ENCODE results near the gene FBRSL1.

The FBRSL1 gene

DNA sequence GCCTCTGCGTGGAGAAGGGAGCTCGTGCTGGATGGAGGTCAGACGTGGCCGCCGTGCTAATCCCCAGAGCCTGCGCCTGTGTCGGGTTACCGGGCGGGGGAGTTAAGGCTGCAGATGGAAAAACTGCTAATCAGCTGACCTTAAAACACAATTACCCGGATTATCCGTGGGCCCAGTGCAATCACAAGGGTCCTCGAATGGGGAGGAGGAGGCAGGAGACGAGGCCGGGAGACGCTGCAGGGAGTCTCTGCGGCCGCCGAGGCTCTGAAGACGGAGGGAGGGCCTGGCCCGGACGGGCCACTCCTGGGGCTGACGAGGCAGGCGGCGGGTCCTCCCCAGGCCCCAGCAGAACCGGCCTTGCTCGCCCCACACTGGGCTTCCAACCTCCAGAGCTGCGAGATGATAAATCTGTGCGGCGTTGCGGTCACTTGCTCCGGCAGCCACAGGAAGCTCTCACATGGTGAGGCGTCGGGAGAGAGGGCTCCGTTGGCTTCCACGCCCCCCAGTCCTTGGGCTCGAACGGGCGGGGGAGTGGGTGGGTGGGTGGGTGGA is 32.9 kb upstream of the FBRSL1 start:
- Histone ChIP-seq H3K79me2 (ENCODE audit: low read length) (no peaks in the 10 kb centered on the region), H4K20me1 (ENCODE audit: insufficient read depth, low read length) (no peaks in the 10 kb centered on the region), H3K9ac (ENCODE audit: low read length) (no peak overlapping the region), H3K27ac (ENCODE audit: low read length) (no peak overlapping the region), H3K9me3 (replicated peaks; ENCODE audit: insufficient read depth, low read length) (no peaks in the 10 kb centered on the region), H3K27me3 (replicated peaks; ENCODE audit: insufficient read depth, low read length) (peaks cover 25% of the 10 kb centered on the region), H3K4me3 (ENCODE audit: low read length) (no peak overlapping the region), H3K9me2 (replicated peaks; ENCODE audit: insufficient read depth, low read length) (no peaks in the 10 kb centered on the region), H3F3A (ENCODE audit: insufficient read depth, low read length) (no peaks in the 10 kb centered on the region), H2AFZ (ENCODE audit: low read length) (no peak overlapping the region), H3K4me1 (ENCODE audit: low read length) (no peaks in the 10 kb centered on the region), H3K4me2 (ENCODE audit: low read depth, low read length) (no peak overlapping the region), H3K36me3 (replicated peaks; ENCODE audit: insufficient read depth, low read length) (no peaks in the 10 kb centered on the region)
- TF ChIP-seq EZH2phosphoT487 (IDR thresholded peaks at IDR 0.05; ENCODE audit: low read length) (no peak), CTCF (IDR thresholded peaks at IDR 0.05; ENCODE audit: low read length) (no peak), EZH2 (optimal IDR thresholded peaks at IDR 0.05; ENCODE audit: low read depth, low read length) (no peak)
- no peak for DNase-seq

- no peaks in the 10 kb centered on the region for H3K36me3 ChIP-seq (replicated peaks; ENCODE audit: insufficient read depth, low read length)
- peaks cover 16% of the 10 kb centered on the region; the same call in 1 of the 2 replicates for H3K27me3 ChIP-seq (replicated peaks; ENCODE audit: insufficient read depth, low read length)
- no peak for TF ChIP-seq CTCF (IDR thresholded peaks at IDR 0.05; ENCODE audit: low read length)
- no peak for TF ChIP-seq EZH2 (optimal IDR thresholded peaks at IDR 0.05; ENCODE audit: low read depth, low read length)
- no peak for TF ChIP-seq EZH2phosphoT487 (IDR thresholded peaks at IDR 0.05; ENCODE audit: low read length)
- no peaks in the 10 kb centered on the region for H3K79me2 ChIP-seq (ENCODE audit: low read length)
- no peaks in the 10 kb centered on the region for H3F3A ChIP-seq (ENCODE audit: insufficient read depth, low read length)
- no peak for DNase-seq
- no peak overlapping the region for H2AFZ ChIP-seq (ENCODE audit: low read length)
- no peak overlapping the region for H3K4me2 ChIP-seq (ENCODE audit: low read depth, low read length)
- H3K9me3 ChIP-seq (replicated peaks; ENCODE audit: insufficient read depth, low read length): no peaks in the 10 kb centered on the region
- no peak overlapping the region for H3K4me3 ChIP-seq (ENCODE audit: low read length)
- H4K20me1 ChIP-seq (ENCODE audit: insufficient read depth, low read length): no peaks in the 10 kb centered on the region
- no peak overlapping the region for H3K9ac ChIP-seq (ENCODE audit: low read length)
- no peaks in the 10 kb centered on the region for H3K9me2 ChIP-seq (replicated peaks; ENCODE audit: insufficient read depth, low read length)
- H3K4me1 ChIP-seq (ENCODE audit: low read length): no peaks in the 10 kb centered on the region
- H3K27ac ChIP-seq (ENCODE audit: low read length): no peak overlapping the region
Observed at GRCh38 chr12:132458441-132458840, 31.5 kb upstream of the FBRSL1 start.

GRCh38 chr12:132458846-132459641 is 30.9 kb upstream of the FBRSL1 start:
- Histone ChIP-seq H3K36me3 (replicated peaks; ENCODE audit: insufficient read depth, low read length) (no peaks in the 10 kb centered on the region), H3F3A (ENCODE audit: insufficient read depth, low read length) (no peaks in the 10 kb centered on the region), H3K27ac (ENCODE audit: low read length) (no peak overlapping the region), H3K4me3 (ENCODE audit: low read length) (no peak overlapping the region), H3K4me2 (ENCODE audit: low read depth, low read length) (no peak overlapping the region), H3K9ac (ENCODE audit: low read length) (no peak overlapping the region), H3K27me3 (replicated peaks; ENCODE audit: insufficient read depth, low read length) (peaks cover 11% of the 10 kb centered on the region; the same call in 1 of the 2 replicates), H3K79me2 (ENCODE audit: low read length) (no peaks in the 10 kb centered on the region), H3K9me3 (replicated peaks; ENCODE audit: insufficient read depth, low read length) (no peaks in the 10 kb centered on the region), H4K20me1 (ENCODE audit: insufficient read depth, low read length) (no peaks in the 10 kb centered on the region), H2AFZ (ENCODE audit: low read length) (no peak overlapping the region), H3K9me2 (replicated peaks; ENCODE audit: insufficient read depth, low read length) (no peaks in the 10 kb centered on the region), H3K4me1 (ENCODE audit: low read length) (no peaks in the 10 kb centered on the region)
- no peak for DNase-seq
- TF ChIP-seq EZH2 (optimal IDR thresholded peaks at IDR 0.05; ENCODE audit: low read depth, low read length) (no peak), EZH2phosphoT487 (IDR thresholded peaks at IDR 0.05; ENCODE audit: low read length) (no peak), CTCF (IDR thresholded peaks at IDR 0.05; ENCODE audit: low read length) (no peak)
